ENCODE results near the gene PARD6A.

Gene PARD6A

DNA sequence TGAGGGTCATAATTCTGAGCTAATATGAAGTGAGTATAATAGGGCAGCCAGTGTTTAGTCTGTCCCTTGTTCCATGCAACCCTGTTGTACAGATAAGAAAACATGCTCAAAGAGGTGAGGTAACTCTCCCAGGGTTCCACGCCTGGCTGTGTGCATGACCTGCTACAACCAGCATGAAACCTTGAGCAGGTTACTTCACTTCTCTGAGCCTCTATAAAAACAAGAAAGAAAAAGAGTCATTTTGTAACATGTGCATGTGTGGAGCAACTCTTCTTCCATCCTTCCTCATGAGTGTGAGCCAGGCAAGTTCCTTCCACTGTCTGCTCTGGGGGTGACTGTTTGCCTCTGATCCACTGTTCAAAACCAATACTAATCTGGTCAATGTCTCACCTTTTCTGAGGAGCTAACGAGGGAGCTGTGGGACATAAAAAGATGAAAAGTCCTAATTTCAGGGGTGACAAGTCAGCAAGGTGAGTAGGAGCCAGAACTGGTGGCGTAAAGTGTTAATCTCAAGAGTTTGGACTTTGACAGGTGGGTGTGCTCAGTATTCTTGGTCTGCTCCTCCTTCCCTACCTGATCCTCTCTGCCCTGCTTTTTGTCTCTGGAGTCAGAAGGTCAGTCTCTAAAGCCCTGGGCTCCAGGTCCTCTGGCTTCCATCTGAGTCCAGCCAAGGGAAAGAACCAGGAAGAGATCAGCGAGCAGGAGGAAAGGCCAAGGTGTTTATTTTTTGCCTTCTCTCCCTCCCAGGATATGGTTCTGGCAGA lies 36.8 kb downstream of the PARD6A start:
- no peak for DNase-seq (ENCODE audit: low read depth)

DNA sequence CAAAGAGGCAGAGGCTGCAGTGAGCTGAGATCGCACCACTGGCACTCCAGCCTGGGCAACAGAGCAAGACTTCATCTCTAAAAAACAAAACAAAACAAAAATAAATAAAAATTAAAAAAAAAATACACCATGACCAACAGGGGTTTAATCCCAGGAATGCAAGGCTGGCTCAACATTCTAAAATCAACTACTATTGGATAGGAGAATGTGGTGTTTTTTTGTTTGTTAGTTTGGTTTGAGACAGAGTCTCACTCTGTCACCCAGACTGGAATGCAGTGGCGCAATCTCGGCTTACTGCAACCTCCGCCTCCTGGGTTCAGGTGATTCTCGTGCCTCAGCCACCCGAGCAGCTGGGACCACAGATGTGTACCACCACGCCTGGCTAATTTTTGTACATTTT lies 38.5 kb downstream of the PARD6A start:
- DNase-seq (ENCODE audit: low read depth) = no peak

DNA sequence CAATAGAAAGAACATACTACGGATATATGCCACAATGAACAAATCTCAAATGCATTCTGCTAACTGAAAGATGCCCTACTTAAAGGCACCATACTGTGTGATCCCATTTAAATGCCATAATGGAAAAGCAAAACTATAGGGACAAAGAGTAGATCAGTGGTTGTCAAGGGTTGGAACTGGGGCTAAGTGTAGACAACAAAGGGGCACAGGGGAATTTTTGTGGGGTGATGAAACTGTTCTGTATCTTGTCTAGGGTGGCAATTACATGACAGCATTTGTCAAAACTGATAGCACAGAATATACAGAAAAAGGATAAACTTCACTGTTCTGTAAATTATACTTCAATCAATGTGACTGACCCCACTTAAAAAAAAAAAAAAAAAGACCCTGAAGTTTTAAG lies 40.7 kb downstream of the PARD6A start:
- no peak for DNase-seq (ENCODE audit: low read depth)

- no peak for DNase-seq (ENCODE audit: low read depth)
Observed at GRCh38 chr16:67702130-67702529, 41.4 kb downstream of the PARD6A start.

DNA sequence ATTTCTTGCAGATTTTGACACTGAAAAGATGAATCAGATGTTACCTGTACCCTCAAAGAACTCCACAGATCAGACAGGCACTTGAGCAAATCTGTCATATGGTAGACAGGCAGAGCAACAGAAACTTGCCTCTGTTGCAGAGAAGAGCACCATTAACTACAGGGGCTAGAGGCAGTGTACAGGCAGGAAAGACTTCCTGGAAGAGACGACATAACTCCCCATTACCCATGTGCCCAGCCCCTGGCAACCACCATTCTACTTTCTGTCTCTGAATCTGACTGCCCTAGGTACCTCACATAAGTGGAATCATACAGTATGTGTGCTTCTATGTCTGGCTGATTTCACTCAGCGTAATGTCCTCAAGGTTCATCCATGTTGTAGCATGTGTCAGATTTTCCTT lies 42.9 kb downstream of the PARD6A start:
- no peak for DNase-seq (ENCODE audit: low read depth)

DNA sequence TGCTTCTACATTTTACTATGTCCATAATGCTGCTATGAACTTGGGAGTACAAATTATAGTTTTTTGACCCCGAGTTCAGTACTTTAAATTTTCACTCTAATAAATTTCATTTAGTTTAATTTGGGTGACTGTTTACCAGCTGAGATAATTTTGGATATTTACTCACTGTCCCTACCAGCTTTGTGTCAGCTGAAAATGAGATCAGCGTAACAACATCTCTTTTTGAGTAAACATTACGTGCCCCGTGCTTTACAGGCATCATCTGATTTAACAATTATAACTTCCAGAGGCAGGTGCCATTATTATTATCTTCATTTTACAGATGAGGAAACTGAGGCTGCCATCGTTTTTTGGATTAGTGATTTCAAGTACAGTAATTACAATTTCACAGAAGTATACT lies 43.4 kb downstream of the PARD6A start:
- DNase-seq (ENCODE audit: low read depth) = no peak

GRCh38 chr16:67707210-67707609 lies 46.5 kb downstream of the PARD6A start:
- no peak for DNase-seq (ENCODE audit: low read depth)

DNA sequence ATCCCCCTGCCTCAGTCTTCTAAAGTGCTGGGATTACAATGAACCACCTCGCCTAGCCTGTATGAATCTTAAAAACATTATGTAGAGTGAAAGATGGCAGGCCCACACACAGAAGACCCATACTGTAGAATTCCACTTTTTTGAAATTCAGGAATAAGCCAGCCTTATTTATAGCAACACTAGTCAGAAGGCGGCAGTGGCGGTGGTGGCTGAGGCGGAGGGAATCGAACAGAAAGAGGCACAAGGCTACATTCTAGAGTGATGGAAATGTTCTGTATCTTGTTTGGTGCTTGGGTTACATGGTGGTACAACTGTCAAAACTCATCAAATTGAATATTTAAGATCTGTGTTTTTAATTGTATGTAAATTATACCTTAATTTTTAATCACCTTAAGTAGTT lies 47.0 kb downstream of the PARD6A start:
- DNase-seq (ENCODE audit: low read depth) = no peak

DNA sequence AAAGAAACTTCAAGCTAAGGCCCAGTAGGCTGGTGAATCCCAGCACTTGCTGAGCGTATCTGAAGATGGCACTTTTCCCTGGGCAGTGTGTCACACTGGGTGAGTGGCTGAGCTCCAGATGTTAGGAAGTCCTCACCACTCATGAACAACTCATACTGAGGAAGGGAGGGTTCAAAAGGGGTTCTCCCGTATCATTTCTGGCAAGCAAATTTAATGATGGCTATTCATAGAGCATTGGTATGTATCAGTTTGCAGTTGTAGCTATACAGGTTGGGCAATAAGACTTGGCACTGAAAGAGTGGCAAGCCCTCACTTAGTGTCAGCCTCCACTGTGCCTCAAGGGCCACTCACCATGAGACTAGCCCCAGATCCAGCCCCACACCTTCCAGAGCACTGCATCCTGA lies 47.6 kb downstream of the PARD6A start:
- DNase-seq (ENCODE audit: low read depth) = no peak

- DNase-seq (ENCODE audit: low read depth) = no peak
Observed at GRCh38 chr16:67709050-67709449, 48.3 kb downstream of the PARD6A start.

- DNase-seq (ENCODE audit: low read depth) = no peak
Observed at GRCh38 chr16:67710607-67711006, 49.8 kb downstream of the PARD6A start.
